ENCODE results near the gene ANP32A. TPM values are rescaled to one million over a fixed set of nuclear protein-coding genes. Genes with fewer than 3 reads are reported as not detected.

ANP32A gene
- total RNA-seq, 4 donors from 2014 or later = 27.1 to 55.8 (median 50.6) TPM

- H3K27me3 ChIP-seq = no peaks in the 10 kb centered on the region
- DNase-seq (no peak), ATAC-seq (peak; percentile 22 to 41)
- H3K36me3 ChIP-seq = no peaks in the 10 kb centered on the region
- H3K27ac ChIP-seq = peak overlapping the region in 2 of 4 donors; percentile 58 to 64
- H3K4me1 ChIP-seq = peaks cover 0 to 4% of the 10 kb centered on the region in 2 donors
- no peak for TF ChIP-seq POLR2A (IDR thresholded peaks at IDR 0.05)
- TF ChIP-seq CTCF (IDR thresholded peaks at IDR 0.05 in 4 of 5, conservative IDR thresholded peaks at IDR 0.05 in 1 of 5) = no peak
- intact Hi-C loops (cut with DNase I; ENCODE audit: low total_unique reads) (loop anchor here (1.0 to 5.0 kb wide), 2 partner anchors 97 to 145 kb away; no protein-coding TSS in a partner anchor), in situ Hi-C loops (cut with MboI; ENCODE audit: low sequenced_read_pairs in 4 of 4) (loop anchor here in 2 of 4 donors (5.0 kb wide), 1 partner anchor 147 kb away; no protein-coding TSS in a partner anchor)
- no peak overlapping the region for H3K4me3 ChIP-seq
- no peaks in the 10 kb centered on the region for H3K9me3 ChIP-seq
Measured at GRCh38 chr15:68729789-68730411, 90.8 kb downstream of the ANP32A start.

Small RNA genes lying within 50 kb of the gene (microRNA-seq; reads per million reads assigned to microRNA genes)
- gene MIR4312 (ENCODE audit: borderline replicate concordance in 2 of 2) = 0 reads per million in 2 donors

Other genes with a start within 250 kb of the ANP32A start
- 1 to 10 TPM; 1.5 to 2.2 (median 1.8) TPM for gene CORO2B, start 241.9 kb downstream of the ANP32A start, total RNA-seq
- 1 to 10 TPM; 1.3 to 3.6 (median 1.6) TPM for gene SPESP1, start 109.6 kb upstream of the ANP32A start, total RNA-seq
- not detected for gene NOX5, start 193.8 kb upstream of the ANP32A start, total RNA-seq